HuH-7.5 (cell line): ENCODE measurements around the gene KIF26B.

Experiments
- DNase-seq: peaks from one replicate; pipeline ENCODE4 v3.0.0; 2011; ENCODE audit warnings: low spot score

Gene KIF26B

GRCh38 chr1:245209658-245210435, 55.1 kb downstream of the KIF26B start:
- DNase-seq: no peak

- no peak for DNase-seq
Observed at GRCh38 chr1:245211035-245211749, 56.4 kb downstream of the KIF26B start.

- DNase-seq: no peak
Observed at GRCh38 chr1:245211761-245212160, 57.0 kb downstream of the KIF26B start.

DNA sequence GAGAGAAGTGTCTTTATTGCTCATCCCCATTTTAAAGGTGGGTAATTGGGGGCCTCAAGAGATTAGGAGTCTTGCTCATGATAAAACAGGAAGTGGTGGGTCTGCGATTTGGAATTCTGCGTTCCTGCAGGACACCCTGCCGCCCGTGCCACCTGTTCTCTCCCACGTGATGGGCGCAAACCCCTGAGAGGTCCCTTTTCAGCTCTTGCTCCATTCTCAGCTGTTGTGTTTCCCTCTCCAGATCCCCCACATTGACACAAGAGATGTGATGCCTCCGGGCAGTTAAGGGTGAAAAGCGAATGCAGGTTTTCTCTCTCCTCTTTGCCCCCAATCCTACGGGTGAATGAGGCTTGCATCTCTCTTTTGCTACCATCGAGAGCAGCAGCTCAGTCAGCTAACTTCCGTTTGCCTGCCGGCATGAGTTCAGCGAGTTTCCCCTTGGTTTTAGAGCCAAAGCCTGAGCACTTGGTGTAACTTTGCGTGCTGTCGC, 57.5 kb downstream of the KIF26B start:
- DNase-seq: no peak

GRCh38 chr1:245213066-245213831, 58.5 kb downstream of the KIF26B start:
- no peak for DNase-seq

- no peak for DNase-seq
Observed at GRCh38 chr1:245215071-245215470, 60.3 kb downstream of the KIF26B start.

GRCh38 chr1:245216366-245217115, 61.8 kb downstream of the KIF26B start:
- no peak for DNase-seq

DNA sequence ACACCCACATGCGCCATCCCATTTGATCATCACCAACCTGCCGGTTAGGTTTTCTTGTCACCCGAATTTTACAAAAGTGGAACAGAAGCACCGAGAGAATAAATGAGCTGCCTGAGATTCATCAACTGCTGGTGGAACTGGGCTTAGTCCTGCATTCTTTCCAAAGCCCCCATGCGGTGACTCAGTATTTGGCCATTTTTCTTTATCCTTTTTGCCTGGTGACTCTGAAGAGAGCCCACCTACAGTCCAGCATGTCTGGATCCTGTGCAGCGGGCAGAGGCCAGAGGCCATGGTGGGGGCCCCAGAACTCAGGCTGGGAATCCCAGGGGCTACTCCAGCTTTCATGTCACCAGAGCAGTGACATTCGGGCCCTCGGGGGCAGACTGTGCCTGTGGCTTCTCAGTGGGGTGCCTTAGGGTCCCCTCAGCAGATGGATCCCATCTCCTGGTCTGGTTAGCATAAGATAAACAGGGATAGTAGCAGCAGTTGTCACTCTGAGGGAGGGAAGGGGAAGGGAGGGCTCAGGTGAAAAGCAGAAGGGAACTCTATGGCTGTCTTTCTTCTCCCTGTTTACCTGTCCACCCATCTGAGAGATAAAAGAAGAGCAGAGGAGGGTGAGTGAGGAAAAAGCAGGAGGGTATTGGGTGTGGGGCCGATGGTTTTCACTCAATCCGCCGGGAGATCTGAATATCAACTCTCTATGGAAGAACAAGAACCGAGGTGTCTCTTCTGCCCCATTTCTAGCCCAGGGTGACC, 63.2 kb downstream of the KIF26B start:
- no peak for DNase-seq

- no peak for DNase-seq
Observed at GRCh38 chr1:245220381-245220985, 65.7 kb downstream of the KIF26B start.

DNA sequence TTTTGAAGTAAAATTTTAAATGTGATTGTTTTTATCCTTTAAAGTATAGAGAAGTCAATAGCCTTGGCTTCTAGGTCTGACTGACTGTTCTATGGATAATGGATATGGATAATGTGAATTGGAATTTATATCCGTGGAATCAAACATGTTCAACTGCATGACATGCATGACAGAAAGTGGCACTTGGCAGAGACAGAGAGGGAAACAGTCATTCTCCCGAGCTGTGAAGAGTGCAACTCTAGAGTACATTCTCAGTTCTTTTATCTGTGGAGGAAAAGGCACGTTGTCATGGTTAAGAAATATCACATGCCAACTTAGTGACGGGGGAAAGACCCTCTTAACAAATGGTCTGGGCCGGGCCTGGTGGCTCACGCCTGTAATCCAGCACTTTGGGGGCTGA, 67.0 kb downstream of the KIF26B start:
- no peak for DNase-seq

DNA sequence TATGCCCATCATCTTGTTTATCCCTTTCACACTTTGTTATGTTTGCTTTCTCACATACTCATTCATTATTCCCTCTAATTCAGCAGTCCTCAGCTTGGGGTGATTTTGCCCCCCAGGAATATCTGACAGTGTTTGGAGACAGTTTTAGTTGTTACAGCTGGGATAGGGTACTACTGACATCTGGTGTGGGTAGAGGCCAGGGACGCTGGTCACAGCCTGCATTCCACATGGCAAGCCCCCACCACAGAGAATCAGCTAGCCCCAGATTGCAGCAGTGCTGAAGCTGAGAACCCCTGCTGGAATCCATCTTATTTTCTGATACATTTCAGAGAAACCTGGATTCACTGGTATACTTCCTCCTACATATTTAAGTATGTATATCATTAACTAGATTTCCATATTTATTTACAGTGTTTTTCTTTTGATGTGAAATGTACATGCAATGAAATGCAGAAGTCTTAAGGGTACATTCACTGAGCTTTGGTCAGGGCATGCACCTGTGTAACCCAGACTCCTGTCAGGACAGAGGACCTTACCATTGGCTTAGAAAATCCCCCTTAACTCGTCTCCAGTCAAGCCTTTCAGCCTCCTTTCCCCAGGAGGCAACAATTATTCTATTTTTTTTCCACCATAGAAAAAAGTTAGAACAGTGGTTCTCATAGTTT, 68.3 kb downstream of the KIF26B start:
- no peak for DNase-seq

DNA sequence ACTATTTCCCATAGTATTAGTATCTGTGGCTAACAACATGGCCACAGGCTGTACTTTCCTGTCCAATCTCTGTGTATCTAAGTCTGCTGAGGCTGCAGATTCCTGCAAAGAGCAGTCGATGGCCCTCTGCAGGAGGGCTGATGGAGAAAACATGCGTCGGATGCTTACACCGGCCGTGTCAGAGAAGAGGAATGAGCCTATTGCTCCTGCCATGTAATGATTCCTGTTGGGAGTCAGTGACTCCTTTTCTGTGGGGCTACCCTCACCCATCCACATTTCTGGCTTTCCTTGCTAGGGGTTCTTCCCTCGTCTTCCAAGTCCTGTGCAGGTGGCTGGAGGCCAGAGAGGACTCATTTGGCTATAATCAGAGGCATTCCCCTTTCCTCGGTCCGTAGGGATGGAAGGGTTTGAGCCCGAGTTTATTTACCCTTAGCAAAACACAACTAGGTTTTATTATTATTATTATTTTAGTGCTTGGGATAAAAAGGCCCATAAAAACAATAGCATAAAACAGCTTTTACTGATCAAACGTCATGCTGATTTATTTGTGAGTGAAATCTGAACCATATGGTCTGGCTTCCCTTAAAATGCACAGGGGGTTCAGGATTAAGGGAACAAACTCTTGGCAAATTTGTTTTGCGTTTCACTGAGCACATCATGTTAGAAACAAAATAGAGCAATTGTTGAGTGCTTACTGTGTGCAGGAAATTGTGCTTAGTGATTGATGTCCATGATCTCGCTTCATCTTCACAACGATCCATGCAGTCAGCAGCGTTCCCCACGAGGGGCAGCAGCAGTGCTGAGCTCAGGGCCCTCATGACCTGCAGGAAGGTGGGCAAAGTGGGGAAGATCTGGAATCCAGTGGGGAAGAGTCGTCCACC, 70.8 kb downstream of the KIF26B start:
- no peak for DNase-seq

DNA sequence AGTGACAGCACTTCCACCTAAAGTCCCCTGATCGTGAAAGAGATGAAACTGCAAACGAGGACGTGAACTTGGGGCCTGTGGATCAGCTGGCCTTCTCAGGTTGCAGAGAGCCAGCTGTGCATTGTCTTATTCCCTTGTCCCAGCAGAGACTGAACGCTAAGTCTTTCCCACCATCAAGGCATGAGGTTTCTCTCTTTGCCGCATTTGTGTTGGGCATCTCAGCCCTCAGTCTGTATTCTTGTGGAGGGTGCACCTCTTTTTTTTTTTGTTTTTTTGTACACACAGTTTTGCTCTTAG, 71.4 kb downstream of the KIF26B start:
- no peak for DNase-seq

DNA sequence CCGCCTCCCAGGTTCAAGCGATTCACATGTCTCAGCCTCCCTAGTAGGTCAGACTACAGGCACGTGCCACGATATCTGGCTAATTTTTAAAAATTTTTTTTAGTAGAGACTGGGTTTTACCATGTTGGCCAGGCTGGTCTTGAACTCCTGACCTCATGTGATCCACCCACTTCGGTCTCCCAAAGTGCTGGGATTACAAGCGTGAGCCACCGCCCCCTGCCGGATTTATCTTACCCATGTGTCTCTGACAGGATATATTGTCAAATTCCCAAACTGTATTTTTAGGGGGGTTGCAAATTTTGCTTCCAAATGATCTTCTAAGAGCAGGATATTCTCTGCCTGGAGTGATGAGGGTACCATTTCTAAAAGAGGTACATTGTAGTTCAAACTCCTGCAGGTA, 74.3 kb downstream of the KIF26B start:
- no peak for DNase-seq

DNA sequence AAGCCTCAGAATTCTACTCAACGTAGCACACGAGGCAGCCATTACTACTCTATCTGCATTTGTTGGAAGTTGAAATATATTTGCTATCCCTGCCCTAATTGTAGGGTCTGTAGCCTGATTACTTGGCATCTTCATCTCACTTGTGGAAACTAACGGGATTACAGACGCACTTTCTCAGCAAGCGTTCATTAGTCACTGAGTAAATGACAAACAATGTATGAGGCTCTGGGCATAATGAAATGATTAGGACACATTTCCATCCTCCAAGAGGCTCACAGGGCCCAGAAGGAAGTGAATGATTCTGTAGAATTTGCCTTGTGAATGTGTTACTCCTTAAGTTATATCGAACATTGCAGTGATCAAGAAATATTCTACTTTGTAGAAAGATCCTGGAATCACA, 78.1 kb downstream of the KIF26B start:
- no peak for DNase-seq

DNA sequence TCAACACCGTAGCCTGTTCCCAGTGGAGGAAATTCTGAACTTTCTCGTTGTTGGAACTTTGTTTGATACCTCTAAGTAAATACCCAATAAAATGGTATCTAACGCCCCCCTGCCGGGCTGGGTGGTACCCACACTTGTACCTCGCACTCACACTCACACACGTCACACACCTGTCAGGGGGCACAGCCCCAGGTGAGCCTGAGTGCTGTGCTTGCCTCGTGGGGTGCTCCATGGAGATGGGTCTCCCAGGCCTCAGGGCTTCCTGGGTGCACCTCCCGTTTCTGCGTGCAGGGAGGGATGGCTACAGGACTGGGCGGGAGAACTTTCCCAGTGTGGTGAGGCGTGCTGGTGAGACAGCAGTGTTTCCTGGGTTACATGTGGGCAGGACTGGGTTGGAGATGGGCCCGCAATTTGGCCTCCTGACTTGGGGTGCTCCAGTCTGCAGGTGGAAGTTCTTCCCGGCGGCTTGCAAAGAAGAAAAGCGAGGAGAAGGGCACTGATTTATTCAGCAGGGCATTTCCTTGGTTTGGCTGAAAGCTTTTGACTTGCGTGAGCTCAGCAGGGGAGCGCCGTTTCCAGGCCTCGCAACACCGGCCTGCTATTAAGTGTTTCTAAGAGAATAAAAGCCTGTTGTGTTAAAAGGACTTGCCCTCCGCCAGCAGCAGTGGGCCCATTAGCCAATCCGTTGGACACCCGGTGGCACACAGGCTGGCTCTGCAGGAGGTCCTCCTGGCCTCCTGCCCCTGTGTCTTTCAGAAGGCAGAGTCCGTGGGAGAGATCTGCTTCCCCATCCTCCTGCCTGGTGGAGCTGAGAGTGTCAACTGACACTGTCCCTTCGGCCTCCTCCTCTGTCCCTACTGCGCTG, 79.7 kb downstream of the KIF26B start:
- DNase-seq: no peak

- DNase-seq: no peak
Observed at GRCh38 chr1:245235156-245235555, 80.4 kb downstream of the KIF26B start.

- DNase-seq: no peak
Observed at GRCh38 chr1:245240648-245241165, 85.9 kb downstream of the KIF26B start.
